T-helper 9 cell (primary cell): Measurements from ENCODE around the gene SPECC1L.

Experiments
- DNase-seq: peaks from one replicate; pipeline ENCODE4 v3.0.0-alpha.2; 2020

Gene SPECC1L

GRCh38 chr22:24403346-24403745, 132.7 kb downstream of the SPECC1L start:
- no peak for DNase-seq

- no peak for DNase-seq
Measured at GRCh38 chr22:24404561-24405275, 134.1 kb downstream of the SPECC1L start.

- no peak for DNase-seq
Measured at GRCh38 chr22:24405631-24406321, 135.1 kb downstream of the SPECC1L start.

GRCh38 chr22:24406322-24407277, 136.0 kb downstream of the SPECC1L start:
- DNase-seq = no peak

GRCh38 chr22:24407278-24407665, 136.6 kb downstream of the SPECC1L start:
- DNase-seq = no peak

- no peak for DNase-seq
Measured at GRCh38 chr22:24407884-24408283, 137.3 kb downstream of the SPECC1L start.

DNA sequence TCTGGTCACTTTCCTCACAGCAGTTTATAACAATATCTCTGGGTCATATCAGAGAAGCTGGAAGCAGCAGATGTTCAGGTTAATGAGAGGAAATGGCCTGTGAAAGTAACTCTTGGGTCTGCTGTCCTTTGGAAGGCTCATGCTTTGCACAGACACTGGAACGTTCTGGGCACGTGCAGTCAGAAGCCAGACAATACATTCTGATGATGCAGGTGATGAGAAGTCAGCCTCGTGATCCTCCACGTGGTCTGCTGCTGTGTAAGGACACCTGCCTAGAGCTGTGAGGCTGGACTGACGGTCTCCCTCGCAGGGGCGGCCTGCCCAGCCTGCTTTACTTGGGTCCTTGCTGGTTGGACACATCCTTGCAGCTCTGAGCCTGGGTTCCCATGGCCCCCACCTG, 138.0 kb downstream of the SPECC1L start:
- DNase-seq = no peak

DNA sequence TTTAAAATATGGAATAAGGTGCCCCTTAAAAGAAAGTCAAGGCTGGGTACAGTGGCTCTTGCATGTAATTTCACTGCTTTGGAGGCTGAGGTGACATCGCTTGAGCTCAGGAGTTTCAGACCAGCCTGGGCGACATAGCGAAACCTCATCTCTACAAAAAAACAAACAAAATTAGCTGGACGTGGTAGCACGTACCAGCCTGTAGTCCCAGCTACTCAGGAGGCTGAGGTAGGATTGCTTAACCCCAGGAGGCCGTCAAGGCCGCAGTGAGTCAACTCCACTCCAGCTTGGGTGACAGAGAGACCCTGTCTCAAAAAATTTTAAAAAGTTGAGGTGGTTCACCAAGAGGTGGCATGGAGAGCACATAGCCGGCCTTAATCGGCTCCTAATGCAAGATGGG, 139.1 kb downstream of the SPECC1L start:
- DNase-seq = no peak

DNA sequence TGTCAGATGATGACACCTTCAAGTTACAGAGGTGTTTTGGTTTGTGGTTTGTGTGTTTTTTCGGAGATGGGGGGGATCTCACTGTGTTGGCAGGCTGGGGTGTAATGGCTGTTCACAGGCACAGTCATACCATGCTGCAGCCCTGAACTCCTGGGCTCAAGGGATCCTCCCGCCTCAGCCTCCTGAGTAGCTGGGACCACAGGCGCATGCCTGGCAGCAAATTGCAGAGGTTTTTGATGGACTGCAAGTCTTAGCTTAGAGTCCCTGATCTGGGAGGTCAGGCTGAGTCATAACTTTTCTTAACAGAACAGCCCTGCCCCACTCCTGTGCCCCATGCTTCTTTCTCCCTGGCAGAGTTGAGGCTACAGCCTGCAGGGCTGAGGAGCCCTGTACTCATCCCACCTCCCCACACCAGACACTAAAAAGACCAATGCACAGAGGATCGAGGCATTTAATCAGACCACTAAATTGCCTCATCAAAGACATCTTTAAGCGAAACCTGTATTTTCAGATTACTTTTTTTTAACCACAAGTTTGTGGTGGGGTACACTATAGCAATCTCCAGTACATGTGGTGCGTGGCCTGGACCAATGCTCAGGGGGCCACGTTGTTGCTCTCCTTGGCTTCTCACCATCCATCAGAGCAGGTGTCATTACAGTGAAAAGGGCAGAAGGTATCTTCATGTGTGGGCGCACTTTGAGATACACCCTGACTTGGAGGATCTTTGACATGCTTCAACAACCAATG, 139.7 kb downstream of the SPECC1L start:
- no peak for DNase-seq

GRCh38 chr22:24411256-24412004, 140.8 kb downstream of the SPECC1L start:
- DNase-seq = no peak

DNA sequence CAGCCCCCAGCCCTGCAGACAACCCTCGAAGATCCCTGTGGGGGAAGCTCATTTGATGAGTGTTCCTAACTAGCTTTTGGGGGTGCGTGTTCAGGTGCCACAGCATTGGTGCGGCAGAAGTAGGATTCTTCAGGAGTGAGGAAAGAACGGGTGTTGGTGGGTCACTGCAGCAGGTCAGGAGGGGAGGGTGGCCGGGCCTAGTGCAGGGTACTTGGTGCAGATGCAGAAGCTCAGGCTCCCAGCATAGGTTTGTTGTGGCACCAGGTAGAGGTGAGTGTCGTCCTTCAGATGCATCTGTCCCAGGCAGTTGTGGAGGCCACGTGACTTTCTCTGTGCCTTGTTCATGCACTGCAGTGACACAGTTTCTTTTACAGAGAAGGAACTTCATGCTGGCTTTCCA, 141.6 kb downstream of the SPECC1L start:
- no peak for DNase-seq

DNA sequence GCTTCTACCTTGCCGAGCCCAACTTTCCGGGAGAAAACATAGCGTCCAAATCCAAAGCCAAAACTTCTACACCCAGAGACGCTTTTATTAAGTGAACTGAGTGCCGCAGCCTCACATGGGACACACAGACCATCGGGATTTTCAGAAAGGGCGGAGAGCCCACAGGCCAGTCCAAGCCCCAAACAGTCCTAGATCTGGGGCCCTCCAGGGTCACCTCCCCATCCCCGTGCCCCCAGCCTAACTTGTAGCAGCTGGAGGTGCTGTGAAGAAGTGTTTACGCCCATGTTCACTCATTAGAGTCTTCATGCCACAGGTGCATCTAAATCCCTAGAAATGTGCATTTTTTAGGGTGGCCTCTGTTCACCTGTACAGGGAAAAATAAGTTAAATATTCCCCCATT, 142.6 kb downstream of the SPECC1L start:
- no peak for DNase-seq

GRCh38 chr22:24413736-24414385, 143.2 kb downstream of the SPECC1L start:
- no peak for DNase-seq

- DNase-seq = no peak
Measured at GRCh38 chr22:24414523-24414922, 143.9 kb downstream of the SPECC1L start.

DNA sequence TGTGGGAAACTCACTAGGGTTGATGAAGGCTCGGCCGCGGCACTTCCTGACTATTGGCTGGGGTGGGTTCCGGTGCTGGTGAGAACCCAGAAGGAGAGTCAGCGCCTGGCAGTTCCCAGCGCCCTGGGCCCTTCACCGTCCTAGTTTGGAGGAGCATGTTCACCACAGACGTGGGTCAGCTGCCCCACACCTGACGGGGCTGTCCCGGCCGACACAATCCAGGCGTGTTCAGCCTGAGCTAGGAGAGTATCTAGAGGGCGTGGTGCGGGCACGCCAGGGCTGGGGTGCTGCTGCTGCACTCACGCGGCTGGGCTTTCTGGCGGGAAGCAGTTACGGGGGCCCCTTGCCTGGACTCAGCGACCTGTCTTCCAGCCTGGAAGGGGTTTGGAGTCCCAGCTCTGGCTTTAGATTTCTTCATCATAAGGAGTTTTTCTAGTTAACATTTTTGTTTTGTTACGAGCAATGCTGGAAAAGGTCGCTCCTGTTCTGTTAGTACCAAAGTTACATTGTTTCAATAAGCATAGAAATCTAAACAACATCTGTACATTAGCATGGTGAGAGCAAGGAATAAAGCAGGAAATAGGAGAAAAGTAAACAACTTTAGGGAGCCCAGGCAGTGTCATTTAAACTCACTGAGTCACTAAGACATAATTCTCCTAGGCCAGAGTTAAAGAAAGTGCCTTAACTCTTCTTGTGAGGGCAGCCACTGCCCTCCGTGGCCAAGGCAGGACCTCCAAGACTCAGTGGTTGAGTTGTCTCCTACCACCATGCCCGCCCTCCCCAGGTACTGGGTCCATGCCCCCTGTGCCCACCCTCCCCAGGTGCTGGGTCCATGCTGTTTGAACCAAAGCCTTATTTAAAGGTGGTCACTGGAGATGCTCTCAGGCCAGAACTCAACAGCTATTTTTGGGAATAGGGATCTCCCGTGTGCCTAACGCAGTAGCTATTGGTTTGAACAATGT, 144.6 kb downstream of the SPECC1L start:
- no peak for DNase-seq

GRCh38 chr22:24416095-24416494, 145.5 kb downstream of the SPECC1L start:
- no peak for DNase-seq

DNA sequence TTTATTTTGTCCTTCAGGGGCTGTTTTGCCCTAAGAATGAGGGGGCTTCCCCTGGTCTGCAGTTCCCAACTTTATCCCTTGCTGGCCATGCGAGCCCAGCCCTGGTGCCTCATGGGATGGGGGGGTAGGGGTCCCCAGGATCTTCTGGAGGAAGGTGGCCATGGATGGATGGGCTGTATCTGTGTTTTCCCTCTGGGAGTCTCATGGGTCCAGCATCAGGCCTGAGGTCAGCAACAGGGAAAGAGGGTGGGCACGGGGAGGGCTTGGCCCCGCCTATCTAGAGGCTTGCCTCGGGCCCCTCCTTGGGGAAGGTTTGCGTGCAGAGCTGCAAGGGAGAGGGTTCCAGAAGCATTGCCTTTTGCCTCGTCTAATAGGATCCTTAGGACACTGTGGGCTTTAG, 146.0 kb downstream of the SPECC1L start:
- DNase-seq = no peak

DNA sequence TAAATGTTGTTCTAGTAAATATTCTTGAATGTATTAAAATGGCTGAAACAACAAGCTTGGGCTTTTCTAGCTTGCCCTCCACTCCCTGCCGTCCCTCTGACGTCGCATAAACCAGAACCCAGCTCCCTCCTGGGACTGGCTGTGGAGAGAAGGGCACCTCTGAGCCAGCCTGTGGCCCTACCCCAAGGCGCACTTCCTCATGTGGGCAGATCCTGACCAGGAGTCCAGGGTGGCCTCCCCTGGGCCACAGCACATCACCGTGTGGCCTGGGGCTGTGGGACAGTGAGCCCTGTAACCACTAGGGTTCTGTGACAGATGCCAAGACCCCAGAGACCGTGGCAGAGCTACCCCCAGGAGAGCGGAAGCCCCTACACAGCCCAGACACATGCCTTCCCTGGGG, 146.6 kb downstream of the SPECC1L start:
- no peak for DNase-seq

GRCh38 chr22:24417901-24418641, 147.4 kb downstream of the SPECC1L start:
- DNase-seq = no peak
